OCI-M2 (cell line): ENCODE measurements around the gene CCDC13.
"Not testable (repeated sequence)": the region's sequence is repeated elsewhere in the genome, so short reads cannot be mapped to it uniquely, and the experiment has no call there.

Experiments
- DNase-seq: peaks from one replicate; lab custom pipeline; 2025; ENCODE audit not compliant: unreplicated experiment; lab: John Stamatoyannopoulos, UW

The CCDC13 gene

GRCh38 chr3:42772670-42773408 lies at the start of gene CCDC13:
TSS of gene CCDC13 (minus strand) at chr3:42773253. CDS start at chr3:42758345, 14,908 bp downstream.
- DNase-seq, result peak; percentile 20

GRCh38 chr3:42822828-42823227 lies 49.8 kb upstream of the CCDC13 start:
- no peak for DNase-seq

- no peak for DNase-seq
Observed at GRCh38 chr3:42820746-42821051, 47.6 kb upstream of the CCDC13 start.

GRCh38 chr3:42819351-42819965 lies 46.4 kb upstream of the CCDC13 start:
- DNase-seq, result no peak

GRCh38 chr3:42815826-42816225 lies 42.8 kb upstream of the CCDC13 start:
- DNase-seq, result no peak

- DNase-seq, result peak; percentile 6
Observed at GRCh38 chr3:42814914-42815507, 42.0 kb upstream of the CCDC13 start.

GRCh38 chr3:42814246-42814645 lies 41.2 kb upstream of the CCDC13 start:
- DNase-seq, result no peak

GRCh38 chr3:42811118-42811883 lies 38.2 kb upstream of the CCDC13 start:
- peak; percentile 23 for DNase-seq

- not testable (repeated sequence) for DNase-seq
Observed at GRCh38 chr3:42810706-42811105, 37.7 kb upstream of the CCDC13 start.

- no peak for DNase-seq
Observed at GRCh38 chr3:42809202-42809601, 36.1 kb upstream of the CCDC13 start, which contains the start of gene ACKR2. TSS of gene ACKR2 (plus strand) at chr3:42809445. CDS start at chr3:42864503, 55,058 bp downstream.

- no peak for DNase-seq
Observed at GRCh38 chr3:42807929-42808328, 34.9 kb upstream of the CCDC13 start.

GRCh38 chr3:42805141-42805821 lies 32.2 kb upstream of the CCDC13 start:
- DNase-seq, result no peak

- no peak for DNase-seq
Observed at GRCh38 chr3:42804831-42805132, 31.7 kb upstream of the CCDC13 start.

GRCh38 chr3:42804106-42804830 lies 31.2 kb upstream of the CCDC13 start, which contains the start of gene HIGD1A:
TSS of gene HIGD1A (minus strand) at chr3:42804490. CDS start at chr3:42794253, 10,237 bp downstream.
- peak; percentile 52 for DNase-seq

- DNase-seq, result peak; percentile 68
Observed at GRCh38 chr3:42803414-42804105, 30.5 kb upstream of the CCDC13 start.

GRCh38 chr3:42802876-42803413 lies 29.9 kb upstream of the CCDC13 start:
- DNase-seq, result no peak

GRCh38 chr3:42801784-42802183 lies 28.7 kb upstream of the CCDC13 start:
- no peak for DNase-seq

GRCh38 chr3:42801048-42801620 lies 28.1 kb upstream of the CCDC13 start:
- no peak for DNase-seq

GRCh38 chr3:42800251-42800650 lies 27.2 kb upstream of the CCDC13 start:
- DNase-seq, result no peak
